GM12892 (cell line): ENCODE data around the gene FAM118B.

ENCODE experiments used
- POLR2A ChIP-seq: IDR thresholded peaks from 2 replicates; pipeline ENCODE4 v1.6.1; 2011; ENCODE audit warnings: low read depth, low read length, control low read depth
- POLR2AphosphoS5 ChIP-seq: IDR thresholded peaks from 2 replicates; pipeline ENCODE4 v1.6.1; 2011; ENCODE audit warnings: low read depth, low read length, control low read depth

GRCh38 chr11:126303623-126304456 is 92.3 kb downstream of the FAM118B start, which contains the start of gene DCPS:
- TF ChIP-seq POLR2A: peak; percentile 97
- peak; percentile 92 for TF ChIP-seq POLR2AphosphoS5
